H9 (cell line): Measurements from ENCODE around the gene DHDH. TPM values are rescaled to one million over a fixed set of nuclear protein-coding genes. Genes with fewer than 3 reads are reported as not detected.

Source experiments
- DNase-seq: peaks from one replicate; pipeline ENCODE4 v3.0.0-alpha.2; 2017
- H2AFZ ChIP-seq: one replicate; pipeline ENCODE4 v1.6.1; 2013; ENCODE audit warnings: mild to moderate bottlenecking, low read length, control low read depth, moderate library complexity
- H2AK5ac ChIP-seq: 2 replicates; pipeline ENCODE4 v1.6.1; 2013; ENCODE audit warnings: low read length, control low read depth, mixed read lengths; ENCODE audit not compliant: insufficient read length
- H2BK120ac ChIP-seq: one replicate; pipeline ENCODE4 v1.6.1; 2013; ENCODE audit warnings: low read depth, mild to moderate bottlenecking, low read length, control low read depth, inconsistent platforms; ENCODE audit not compliant: poor library complexity, severe bottlenecking
- H2BK12ac ChIP-seq: 2 replicates; pipeline ENCODE4 v1.6.1; 2013; ENCODE audit warnings: low read length, control low read depth, mixed read lengths, low read depth; ENCODE audit not compliant: insufficient read length
- H2BK15ac ChIP-seq: 2 replicates; pipeline ENCODE4 v1.6.1; 2013; ENCODE audit warnings: low read depth, low read length, control low read depth
- H2BK20ac ChIP-seq: one replicate; pipeline ENCODE4 v1.6.1; 2013; ENCODE audit warnings: low read depth, mild to moderate bottlenecking, low read length, control low read depth, inconsistent platforms; ENCODE audit not compliant: poor library complexity, severe bottlenecking
- H2BK5ac ChIP-seq: 2 replicates; pipeline ENCODE4 v1.6.1; 2013; ENCODE audit warnings: low read length, control low read depth, mixed read lengths; ENCODE audit not compliant: insufficient read length
- H3K14ac ChIP-seq: 2 replicates; pipeline ENCODE4 v1.6.1; 2013; ENCODE audit warnings: low read length, control low read depth; ENCODE audit not compliant: insufficient read depth
- H3K18ac ChIP-seq: 2 replicates; pipeline ENCODE4 v1.6.1; 2013; ENCODE audit warnings: low read depth, mild to moderate bottlenecking, mixed read lengths, low read length, control low read depth; ENCODE audit not compliant: insufficient read length
- H3K23ac ChIP-seq: 2 replicates; pipeline ENCODE4 v1.6.1; 2013; ENCODE audit warnings: low read length, control low read depth, mixed read lengths, low read depth; ENCODE audit not compliant: insufficient read length
- H3K23me2 ChIP-seq: 2 replicates; pipeline ENCODE4 v1.6.1; 2013; ENCODE audit warnings: low read depth, mild to moderate bottlenecking, mixed read lengths, low read length, control low read depth; ENCODE audit not compliant: insufficient read length, poor library complexity, severe bottlenecking
- H3K27ac ChIP-seq: 2 replicates; pipeline ENCODE4 v1.5.1; 2013; ENCODE audit warnings: low read length, control low read depth, mixed read lengths, low read depth; ENCODE audit not compliant: insufficient read length
- H3K27me3 ChIP-seq: 2 replicates; pipeline ENCODE4 v1.6.1; 2013; ENCODE audit warnings: low read length, control low read depth, inconsistent platforms; ENCODE audit not compliant: insufficient read depth
- H3K4ac ChIP-seq: 2 replicates; pipeline ENCODE4 v1.6.1; 2013; ENCODE audit warnings: low read depth, mild to moderate bottlenecking, control low read depth, inconsistent platforms, low read length, moderate library complexity
- H3K4me1 ChIP-seq: 2 replicates; pipeline ENCODE4 v1.6.1; 2013; ENCODE audit warnings: low read length, control low read depth, inconsistent platforms; ENCODE audit not compliant: insufficient read depth
- H3K4me2 ChIP-seq: 2 replicates; pipeline ENCODE4 v1.6.1; 2013; ENCODE audit warnings: low read length, control low read depth, mixed read lengths; ENCODE audit not compliant: insufficient read length, insufficient read depth
- H3K56ac ChIP-seq: 2 replicates; pipeline ENCODE4 v1.6.1; 2013; ENCODE audit warnings: low read depth, mild to moderate bottlenecking, mixed read lengths, low read length, control low read depth; ENCODE audit not compliant: insufficient read length
- H3K79me1 ChIP-seq: 2 replicates; pipeline ENCODE4 v1.6.1; 2013; ENCODE audit warnings: low read depth, mild to moderate bottlenecking, moderate library complexity, low read length, control low read depth, inconsistent platforms; ENCODE audit not compliant: insufficient read depth, poor library complexity, severe bottlenecking
- H3K79me2 ChIP-seq: 2 replicates; pipeline ENCODE4 v1.6.1; 2013; ENCODE audit warnings: low read length, control low read depth, inconsistent platforms; ENCODE audit not compliant: insufficient read depth
- H3K9ac ChIP-seq: 2 replicates; pipeline ENCODE4 v1.6.1; 2013; ENCODE audit warnings: low read length, control low read depth, mixed read lengths; ENCODE audit not compliant: insufficient read length; ENCODE audit errors: extremely low read depth
- H3K9me3 ChIP-seq: one replicate; pipeline ENCODE4 v1.6.1; 2013; ENCODE audit warnings: low read depth, low read length, inconsistent platforms; ENCODE audit not compliant: control insufficient read depth
- H3T11ph ChIP-seq: one replicate; pipeline ENCODE4 v1.6.1; 2013; ENCODE audit warnings: mild to moderate bottlenecking, low read length, control low read depth, inconsistent platforms
- H4K20me1 ChIP-seq: one replicate; pipeline ENCODE4 v1.6.1; 2013; ENCODE audit not compliant: control insufficient read depth, insufficient read length, insufficient read depth
- H4K5ac ChIP-seq: 2 replicates; pipeline ENCODE4 v1.6.1; 2013; ENCODE audit warnings: low read depth, mild to moderate bottlenecking, mixed read lengths, low read length, control low read depth; ENCODE audit not compliant: insufficient read length
- H4K8ac ChIP-seq: replicated peaks from 2 replicates; pipeline ENCODE4 v1.6.1; 2013; ENCODE audit warnings: low read length, control low read depth, mixed read lengths, low read depth; ENCODE audit not compliant: insufficient read length
- H4K91ac ChIP-seq: 2 replicates; pipeline ENCODE4 v1.6.1; 2013; ENCODE audit warnings: low read depth, mild to moderate bottlenecking, moderate library complexity, mixed read lengths, low read length, control low read depth; ENCODE audit not compliant: insufficient read length
- H3K27ac Mint-ChIP-seq, 3 experiments: 2 replicates in 2 of 3; 3 replicates in 1 of 3; pipeline ENCODE4 v1.8.0; 2020 to 2021; ENCODE audit warnings: mixed read lengths in 3 of 3, mild to moderate bottlenecking in 1 of 3, moderate library complexity in 1 of 3
- H3K27me3 Mint-ChIP-seq: 2 replicates; pipeline ENCODE4 v1.8.0; 2021; ENCODE audit warnings: low read depth, mild to moderate bottlenecking, moderate library complexity, mixed read lengths
- H3K36me3 Mint-ChIP-seq, 3 experiments: 2 replicates in 2 of 3; 3 replicates in 1 of 3; pipeline ENCODE4 v1.8.0; 2020 to 2021; ENCODE audit warnings: low read depth in 3 of 3, mixed read lengths in 3 of 3; ENCODE audit not compliant: insufficient read depth in 1 of 3
- H3K4me1 Mint-ChIP-seq, 2 experiments: 2 replicates each; pipeline ENCODE4 v1.8.0; 2020; ENCODE audit warnings: mixed read lengths in 2 of 2
- H3K4me3 Mint-ChIP-seq, 2 experiments: 2 replicates in 1 of 2; 3 replicates in 1 of 2; pipeline ENCODE4 v1.8.0; 2020 to 2021; ENCODE audit warnings: mild to moderate bottlenecking in 2 of 2, mixed read lengths in 2 of 2, moderate library complexity in 1 of 2
- H3K9me3 Mint-ChIP-seq, 2 experiments: 2 replicates in 1 of 2; 3 replicates in 1 of 2; pipeline ENCODE4 v1.8.0; 2020; ENCODE audit warnings: mild to moderate bottlenecking in 2 of 2, mixed read lengths in 2 of 2, moderate library complexity in 1 of 2
- CTCF ChIP-seq: fragments of 200-600 bp; sonication (generic); conservative IDR thresholded peaks from 3 replicates; pipeline ENCODE4 v1.8.0; 2021; ENCODE audit warnings: antibody characterized with exemption, mild to moderate bottlenecking
- WGBS: extraction: QIAGEN DNeasy Blood & Tissue Kit; methylation state at CpG from one replicate; pipeline ENCODE4 v1.1.7; 2013; ENCODE audit warnings: missing lambda C conversion rate, low lambda C conversion rate, mixed read lengths; ENCODE audit not compliant: insufficient read length; ENCODE audit errors: extremely low coverage; 5-methylcytosine and 5-hydroxymethylcytosine counted together
- total RNA-seq: library from RNA; stranded (reverse); gene quantifications from 2 replicates; pipeline ENCODE4 v1.2.1, GENCODE V29; 2021

The DHDH gene
- total RNA-seq, 1 experiment from 2014 or later: 2.0 TPM

- DNase-seq: no peak
- H3K9me3 ChIP-seq: no peaks in the 10 kb centered on the region
- Mint-ChIP-seq H3K27ac (peak overlapping the region; percentile 15 to 98 (median 96); a peak in 5 of 7 replicates), H3K36me3 (peaks cover 33 to 53% (median 47%) of the 10 kb centered on the region in 3 experiments; a peak in 6 of 7 replicates), H3K27me3 (peaks cover 2% of the 10 kb centered on the region; the same call in 1 of the 2 replicates), H3K4me1 (peaks cover 34 to 57% of the 10 kb centered on the region in 2 experiments), H3K9me3 (peaks cover 0 to 5% of the 10 kb centered on the region in 2 experiments; a peak in 1 of 5 replicates), H3K4me3 (peak overlapping the region; percentile 96 to 98)
- no peak overlapping the region for H3K56ac ChIP-seq
- no peak overlapping the region for H2BK12ac ChIP-seq
- no peak overlapping the region for H3K18ac ChIP-seq
- no peak overlapping the region for H3K9ac ChIP-seq
- peak overlapping the region; percentile 82 for H3K4me2 ChIP-seq
- H3K27ac ChIP-seq: no peak overlapping the region
- no peak overlapping the region for H4K8ac ChIP-seq
- no peak overlapping the region for H2BK20ac ChIP-seq
- H2BK120ac ChIP-seq: no peak overlapping the region
- no peak for TF ChIP-seq CTCF
- H3K27me3 ChIP-seq: no peaks in the 10 kb centered on the region
- no peak overlapping the region for H4K5ac ChIP-seq
- H3K4ac ChIP-seq: no peak overlapping the region
- H3K79me2 ChIP-seq: no peaks in the 10 kb centered on the region
- no peak overlapping the region for H3K14ac ChIP-seq
- WGBS: no CpG with 5 or more reads among the region's 10 CpGs
- no peak overlapping the region for H3T11ph ChIP-seq
- H3K23me2 ChIP-seq: peaks cover 14% of the 10 kb centered on the region
- no peak overlapping the region for H3K23ac ChIP-seq
- H4K20me1 ChIP-seq: peaks cover 3% of the 10 kb centered on the region
- H2BK15ac ChIP-seq: no peak overlapping the region
- H2BK5ac ChIP-seq: no peak overlapping the region
- H3K79me1 ChIP-seq: no peaks in the 10 kb centered on the region
- no peak overlapping the region for H2AK5ac ChIP-seq
- H4K91ac ChIP-seq: no peak overlapping the region
- no peaks in the 10 kb centered on the region; the same call in 1 of the 2 replicates for H3K4me1 ChIP-seq
- no peak overlapping the region for H2AFZ ChIP-seq
Observed at GRCh38 chr19:48966541-48967345, 33.2 kb downstream of the DHDH start.
